DND-41 (cell line): Measurements from ENCODE around the gene ARHGAP26.
A peak's percentile ranks its signal among the peaks of the same experiment; 100 is the strongest.

Experiments used
- ATAC-seq: fragments of 200-7000 bp; cut with Tn5 transposase; 3 replicates; pipeline ENCODE4 v1.9.1; 2021; ENCODE audit warnings: low read depth; ENCODE audit not compliant: insufficient read depth
- DNase-seq: peaks from one replicate; pipeline ENCODE4 v3.0.0-alpha.2; 2020
- H2AFZ ChIP-seq: 2 replicates; pipeline ENCODE4 v1.6.0; 2012; ENCODE audit warnings: low read depth, low read length
- H3K27ac ChIP-seq: 2 replicates; pipeline ENCODE4 v1.5.1; 2012; ENCODE audit warnings: low read length, inconsistent platforms
- H3K27me3 ChIP-seq: fragments of 200-600 bp; sonication (generic); 2 replicates; pipeline ENCODE4 v1.6.0; 2012; ENCODE audit warnings: low read length, mild to moderate bottlenecking, inconsistent platforms; ENCODE audit not compliant: insufficient read depth, poor library complexity
- H3K36me3 ChIP-seq: 2 replicates; pipeline ENCODE4 v1.5.1; 2012; ENCODE audit warnings: low read length, inconsistent platforms; ENCODE audit not compliant: insufficient read depth
- H3K4me1 ChIP-seq: 2 replicates; pipeline ENCODE4 v1.5.1; 2012; ENCODE audit warnings: mild to moderate bottlenecking, low read length; ENCODE audit not compliant: insufficient read depth
- H3K4me2 ChIP-seq: 2 replicates; pipeline ENCODE4 v1.6.0; 2012; ENCODE audit warnings: mild to moderate bottlenecking, moderate library complexity, low read length, inconsistent platforms; ENCODE audit not compliant: insufficient read depth
- H3K4me3 ChIP-seq, 2 experiments: fragments of 200-600 bp in 1 of 2; shearing (Covaris generic) in 1 of 2; 2 replicates each; pipeline ENCODE4 v1.5.1; 2012 to 2016; ENCODE audit warnings: inconsistent platforms in 2 of 2, low read length in 2 of 2, mild to moderate bottlenecking in 2 of 2, low read depth in 1 of 2, moderate library complexity in 1 of 2
- H3K79me2 ChIP-seq: 2 replicates; pipeline ENCODE4 v1.6.0; 2012; ENCODE audit warnings: low read length, inconsistent platforms; ENCODE audit not compliant: insufficient read depth
- H3K9ac ChIP-seq: 2 replicates; pipeline ENCODE4 v1.6.0; 2012; ENCODE audit warnings: low read depth, mild to moderate bottlenecking, inconsistent platforms, low read length, moderate library complexity
- H3K9me3 ChIP-seq: 2 replicates; pipeline ENCODE4 v1.5.1; 2012; ENCODE audit warnings: low read length, moderate library complexity, mild to moderate bottlenecking, inconsistent platforms; ENCODE audit not compliant: insufficient read depth, severe bottlenecking
- H4K20me1 ChIP-seq: 2 replicates; pipeline ENCODE4 v1.6.0; 2012; ENCODE audit warnings: low read length; ENCODE audit not compliant: insufficient read depth
- EZH2 ChIP-seq: IDR thresholded peaks from 3 replicates; pipeline ENCODE4 v1.6.1; 2012; ENCODE audit warnings: borderline replicate concordance, low read depth, mild to moderate bottlenecking, moderate library complexity, low read length, inconsistent platforms; ENCODE audit not compliant: severe bottlenecking
- TF ChIP-seq, protein P1 (sequence below): IDR thresholded peaks from 2 replicates; pipeline ENCODE4 v1.5.1; 2012; ENCODE audit warnings: borderline replicate concordance, low read length, moderate library complexity, mild to moderate bottlenecking; ENCODE audit not compliant: poor library complexity, severe bottlenecking; ENCODE audit errors: extremely low read depth

ARHGAP26 gene

DNA sequence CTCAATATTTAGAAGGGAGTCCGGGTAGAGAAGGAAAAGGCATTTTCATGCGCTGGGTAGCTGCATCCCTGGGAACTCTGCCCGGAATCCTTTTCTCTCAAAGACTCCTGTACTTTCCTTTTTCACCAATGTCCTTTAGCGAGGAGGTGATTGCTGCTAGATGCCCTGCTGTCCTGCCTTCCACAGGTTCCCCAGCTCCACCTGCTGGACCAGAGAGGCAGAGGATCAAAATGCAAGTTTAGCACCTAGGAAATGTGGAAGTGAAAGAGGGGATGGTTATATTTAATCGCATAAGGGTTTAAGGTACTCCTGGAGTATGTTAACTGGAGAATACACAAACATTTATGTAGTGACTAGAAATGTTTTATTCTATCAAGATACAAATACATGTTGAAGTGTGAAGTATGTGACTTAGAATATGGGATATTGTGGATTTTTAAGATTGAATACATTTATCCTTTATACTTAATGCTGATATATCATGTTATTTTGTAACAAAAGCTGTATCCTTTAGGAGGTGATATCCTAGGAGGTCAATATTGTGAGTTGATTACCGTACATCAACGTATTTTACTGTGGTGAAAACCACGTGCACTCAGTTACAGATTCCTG, 145.7 kb downstream of the ARHGAP26 start:
- Histone ChIP-seq H3K27me3 (no peaks in the 10 kb centered on the region), H3K9me3 (no peaks in the 10 kb centered on the region), H4K20me1 (no peaks in the 10 kb centered on the region), H3K27ac (no peak overlapping the region), H2AFZ (no peak overlapping the region), H3K4me3 (no peak overlapping the region), H3K79me2 (no peaks in the 10 kb centered on the region), H3K4me1 (no peaks in the 10 kb centered on the region), H3K9ac (no peak overlapping the region), H3K4me2 (no peak overlapping the region), H3K36me3 (peaks cover 22% of the 10 kb centered on the region)
- ATAC-seq: peak; percentile 47; the same call in 1 of the 3 replicates
- TF ChIP-seq, protein P1, sequence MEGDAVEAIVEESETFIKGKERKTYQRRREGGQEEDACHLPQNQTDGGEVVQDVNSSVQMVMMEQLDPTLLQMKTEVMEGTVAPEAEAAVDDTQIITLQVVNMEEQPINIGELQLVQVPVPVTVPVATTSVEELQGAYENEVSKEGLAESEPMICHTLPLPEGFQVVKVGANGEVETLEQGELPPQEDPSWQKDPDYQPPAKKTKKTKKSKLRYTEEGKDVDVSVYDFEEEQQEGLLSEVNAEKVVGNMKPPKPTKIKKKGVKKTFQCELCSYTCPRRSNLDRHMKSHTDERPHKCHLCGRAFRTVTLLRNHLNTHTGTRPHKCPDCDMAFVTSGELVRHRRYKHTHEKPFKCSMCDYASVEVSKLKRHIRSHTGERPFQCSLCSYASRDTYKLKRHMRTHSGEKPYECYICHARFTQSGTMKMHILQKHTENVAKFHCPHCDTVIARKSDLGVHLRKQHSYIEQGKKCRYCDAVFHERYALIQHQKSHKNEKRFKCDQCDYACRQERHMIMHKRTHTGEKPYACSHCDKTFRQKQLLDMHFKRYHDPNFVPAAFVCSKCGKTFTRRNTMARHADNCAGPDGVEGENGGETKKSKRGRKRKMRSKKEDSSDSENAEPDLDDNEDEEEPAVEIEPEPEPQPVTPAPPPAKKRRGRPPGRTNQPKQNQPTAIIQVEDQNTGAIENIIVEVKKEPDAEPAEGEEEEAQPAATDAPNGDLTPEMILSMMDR: peak; percentile 63
- TF ChIP-seq EZH2: no peak
- peak; percentile 39 for DNase-seq

DNA sequence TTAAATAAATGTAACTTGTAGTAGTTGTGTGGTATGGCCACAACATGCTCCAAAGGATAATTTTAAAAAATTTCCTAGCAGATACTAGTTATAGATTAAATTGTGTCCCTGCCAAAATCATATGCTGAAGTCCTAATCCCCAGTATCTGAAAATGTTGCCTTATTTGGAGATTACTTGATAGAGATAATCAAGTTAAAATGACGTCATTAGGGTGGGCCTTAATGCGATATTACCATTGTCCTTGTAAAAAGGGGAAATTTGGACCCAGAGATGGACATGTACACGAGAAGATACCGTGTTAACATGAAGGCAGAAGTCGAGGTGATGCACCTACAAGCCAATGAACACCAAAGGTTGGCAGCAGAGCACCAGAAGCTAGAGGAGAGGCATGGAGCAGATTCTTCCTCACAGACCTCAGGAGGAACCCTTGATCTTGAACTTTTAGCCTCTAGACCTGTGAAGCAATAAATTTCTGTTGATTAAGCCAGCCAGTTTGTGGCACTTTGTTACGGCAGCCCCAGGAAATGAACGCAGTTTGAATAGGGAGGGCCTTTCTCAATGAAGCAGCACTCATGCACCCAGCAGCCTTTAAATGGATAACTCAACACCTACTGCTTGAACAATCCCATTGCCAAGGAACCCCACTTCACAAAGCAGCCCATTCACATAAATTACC, 148.9 kb downstream of the ARHGAP26 start:
- H2AFZ ChIP-seq: no peak overlapping the region
- no peak overlapping the region for H3K4me2 ChIP-seq
- H3K36me3 ChIP-seq: peaks cover 9% of the 10 kb centered on the region; the same call in 1 of the 2 replicates
- H3K4me3 ChIP-seq: no peak overlapping the region
- DNase-seq (no peak), ATAC-seq (no peak)
- H3K27me3 ChIP-seq: no peaks in the 10 kb centered on the region
- no peak overlapping the region for H3K27ac ChIP-seq
- peaks cover 5% of the 10 kb centered on the region; the same call in 1 of the 2 replicates for H3K4me1 ChIP-seq
- no peaks in the 10 kb centered on the region for H4K20me1 ChIP-seq
- no peaks in the 10 kb centered on the region for H3K9me3 ChIP-seq
- H3K79me2 ChIP-seq: no peaks in the 10 kb centered on the region
- H3K9ac ChIP-seq: no peak overlapping the region
- TF ChIP-seq EZH2: no peak
- TF ChIP-seq, protein P1: no peak

DNA sequence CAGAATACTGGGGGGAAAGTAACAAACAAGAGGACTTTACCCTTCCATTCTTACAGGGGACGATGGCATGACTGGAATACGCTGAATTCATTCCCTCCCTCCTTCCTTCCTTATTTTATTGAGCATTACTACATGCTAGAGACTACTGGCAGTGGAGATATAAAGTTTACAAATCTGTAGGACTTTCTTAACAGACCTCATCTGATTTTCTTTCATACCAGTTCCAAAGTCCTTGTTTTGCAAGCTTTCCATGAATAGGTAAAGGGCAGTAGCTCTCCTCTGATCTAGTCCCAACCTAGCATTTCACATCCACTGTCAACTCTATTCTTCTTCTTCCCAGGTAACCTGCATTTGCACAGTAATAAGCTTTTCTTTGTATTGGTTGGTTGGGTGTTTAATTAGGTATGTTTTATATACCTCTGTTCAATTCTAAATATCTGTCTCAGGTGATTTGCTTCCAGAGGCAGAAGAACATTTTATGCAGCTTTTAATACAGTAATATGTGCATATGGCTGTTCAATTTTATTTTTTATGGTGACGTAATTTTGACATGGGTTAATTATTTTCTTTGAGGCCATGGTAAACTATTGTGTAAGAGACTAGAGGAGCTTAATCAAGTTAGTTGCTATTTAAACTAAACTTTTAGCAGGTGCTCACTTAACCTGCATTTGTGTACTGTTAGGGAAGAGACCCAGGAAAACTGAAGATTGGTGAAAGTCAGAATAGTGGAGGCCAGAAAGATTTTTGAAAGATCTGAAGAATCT, 150.9 kb downstream of the ARHGAP26 start:
- Histone ChIP-seq H3K4me3 (no peak overlapping the region), H3K27me3 (no peaks in the 10 kb centered on the region), H3K27ac (no peak overlapping the region), H3K9ac (no peak overlapping the region), H2AFZ (no peak overlapping the region), H4K20me1 (no peaks in the 10 kb centered on the region), H3K36me3 (no peaks in the 10 kb centered on the region), H3K79me2 (no peaks in the 10 kb centered on the region), H3K4me1 (peaks cover 5% of the 10 kb centered on the region; the same call in 1 of the 2 replicates), H3K4me2 (no peak overlapping the region), H3K9me3 (no peaks in the 10 kb centered on the region)
- no peak for ATAC-seq
- TF ChIP-seq EZH2: no peak
- TF ChIP-seq, protein P1: no peak
- DNase-seq: no peak
